Astrocyte (in vitro differentiated cells and primary cell): ENCODE results near the gene CACNB2. TPM values are rescaled to one million over a fixed set of nuclear protein-coding genes. Genes with fewer than 3 reads are reported as not detected.

Experiments used
- DNase-seq: peaks from one replicate; pipeline ENCODE4 v3.0.0-alpha.2; 2010; ENCODE audit warnings: low read depth
- FAIRE-seq: peaks from 2 replicates; lab custom pipeline; 2011; peaks lifted over from hg19 to GRCh38; lab: Jason Lieb, UNC
- H2AFZ ChIP-seq: 2 replicates; pipeline ENCODE4 v1.6.0; 2012; ENCODE audit warnings: low read depth, low read length, inconsistent platforms
- H3K27ac ChIP-seq: 2 replicates; pipeline ENCODE4 v1.5.1; 2011; ENCODE audit warnings: low read depth, low read length, inconsistent platforms
- H3K27me3 ChIP-seq: 2 replicates; pipeline ENCODE4 v1.6.0; 2011; ENCODE audit warnings: low read length, inconsistent platforms; ENCODE audit not compliant: insufficient read depth
- H3K36me3 ChIP-seq: 2 replicates; pipeline ENCODE4 v1.5.1; 2011; ENCODE audit warnings: low read length, inconsistent platforms; ENCODE audit not compliant: insufficient read depth
- H3K4me1 ChIP-seq: 2 replicates; pipeline ENCODE4 v1.5.1; 2011; ENCODE audit warnings: low read length, inconsistent platforms; ENCODE audit not compliant: insufficient read depth
- H3K4me2 ChIP-seq: 2 replicates; pipeline ENCODE4 v1.6.0; 2012; ENCODE audit warnings: low read length, inconsistent platforms
- H3K4me3 ChIP-seq: 2 replicates; pipeline ENCODE4 v1.5.1; 2011; ENCODE audit warnings: low read depth, mild to moderate bottlenecking, low read length, inconsistent platforms; ENCODE audit not compliant: insufficient read depth
- H3K79me2 ChIP-seq: 2 replicates; pipeline ENCODE4 v1.6.0; 2012; ENCODE audit warnings: mild to moderate bottlenecking, low read length, inconsistent platforms; ENCODE audit not compliant: insufficient read depth
- H3K9ac ChIP-seq: 2 replicates; pipeline ENCODE4 v1.6.0; 2012; ENCODE audit warnings: mild to moderate bottlenecking, low read length, inconsistent platforms
- H3K9me3 ChIP-seq: 2 replicates; pipeline ENCODE4 v1.5.1; 2012; ENCODE audit warnings: low read depth, mild to moderate bottlenecking, low read length, inconsistent platforms; ENCODE audit not compliant: insufficient read depth
- H4K20me1 ChIP-seq: 2 replicates; pipeline ENCODE4 v1.6.0; 2012; ENCODE audit warnings: low read length, inconsistent platforms; ENCODE audit not compliant: insufficient read depth
- H3K27ac Mint-ChIP-seq: one replicate; pipeline ENCODE4 v1.8.0; 2021; ENCODE audit warnings: mild to moderate bottlenecking, mixed read lengths; ENCODE audit not compliant: unreplicated experiment
- H3K27me3 Mint-ChIP-seq: one replicate; pipeline ENCODE4 v1.8.0; 2021; ENCODE audit warnings: low read depth, mixed read lengths; ENCODE audit not compliant: unreplicated experiment
- H3K36me3 Mint-ChIP-seq: one replicate; pipeline ENCODE4 v1.8.0; 2021; ENCODE audit warnings: low read depth, mixed read lengths; ENCODE audit not compliant: unreplicated experiment
- H3K4me1 Mint-ChIP-seq: one replicate; pipeline ENCODE4 v1.8.0; 2021; ENCODE audit warnings: low read depth, mixed read lengths; ENCODE audit not compliant: unreplicated experiment
- H3K4me3 Mint-ChIP-seq: one replicate; pipeline ENCODE4 v1.8.0; 2021; ENCODE audit warnings: mild to moderate bottlenecking, moderate library complexity, mixed read lengths; ENCODE audit not compliant: unreplicated experiment
- H3K9me3 Mint-ChIP-seq: one replicate; pipeline ENCODE4 v1.8.0; 2021; ENCODE audit warnings: mild to moderate bottlenecking, mixed read lengths; ENCODE audit not compliant: unreplicated experiment
- CTCF ChIP-seq: IDR thresholded peaks from 2 replicates; pipeline ENCODE4 v1.5.1; 2011; ENCODE audit warnings: low read depth, mild to moderate bottlenecking, inconsistent platforms, low read length, moderate library complexity; ENCODE audit not compliant: insufficient read depth
- EZH2 ChIP-seq: IDR thresholded peaks from 2 replicates; pipeline ENCODE4 v1.6.1; 2012; ENCODE audit warnings: mild to moderate bottlenecking, low read length, inconsistent platforms; ENCODE audit not compliant: insufficient read depth
- total RNA-seq: library from RNA; stranded (reverse); gene quantifications from 2 replicates; pipeline ENCODE4 v1.2.1, GENCODE V29; 2021

CACNB2 gene
- total RNA-seq, 1 donor from 2014 or later: 0.66 TPM

DNA sequence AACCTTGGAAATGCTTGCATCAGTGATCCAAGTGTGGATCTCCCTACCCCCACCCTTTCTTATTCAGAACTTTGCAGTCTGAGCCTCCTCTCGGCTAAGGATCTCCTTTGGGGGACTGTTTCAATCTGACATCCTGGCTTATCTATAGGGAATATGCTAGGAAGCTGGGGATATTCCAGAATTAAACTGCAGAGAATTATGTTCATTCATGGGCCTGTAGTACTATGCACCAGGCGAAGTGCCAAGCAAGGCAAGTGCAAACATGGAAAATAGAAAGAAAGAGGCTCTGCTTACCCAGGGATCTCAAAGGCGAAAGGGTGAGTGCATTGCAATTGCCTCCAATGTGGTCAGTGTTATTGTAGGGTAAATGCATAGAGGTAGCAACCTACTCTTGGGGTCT lies 96.5 kb downstream of the CACNB2 start:
- H3K36me3 ChIP-seq: no peaks in the 10 kb centered on the region
- no peak for TF ChIP-seq CTCF
- TF ChIP-seq EZH2: no peak
- H3K79me2 ChIP-seq: no peaks in the 10 kb centered on the region
- Mint-ChIP-seq H3K9me3 (no peaks in the 10 kb centered on the region), H3K27ac (no peak overlapping the region), H3K4me1 (peaks cover 3% of the 10 kb centered on the region), H3K27me3 (no peaks in the 10 kb centered on the region), H3K4me3 (no peak overlapping the region), H3K36me3 (no peaks in the 10 kb centered on the region)
- H3K4me3 ChIP-seq: no peak overlapping the region
- H4K20me1 ChIP-seq: no peaks in the 10 kb centered on the region
- no peaks in the 10 kb centered on the region for H3K4me1 ChIP-seq
- H3K9me3 ChIP-seq: no peaks in the 10 kb centered on the region
- no peaks in the 10 kb centered on the region for H3K27me3 ChIP-seq
- no peak for FAIRE-seq
- DNase-seq: no peak
- no peak overlapping the region for H3K9ac ChIP-seq
- H3K27ac ChIP-seq: no peak overlapping the region
- no peak overlapping the region for H3K4me2 ChIP-seq
- H2AFZ ChIP-seq: no peak overlapping the region

GRCh38 chr10:18238870-18239485 lies 98.8 kb downstream of the CACNB2 start:
- no peaks in the 10 kb centered on the region for H3K4me1 Mint-ChIP-seq
- no peak for TF ChIP-seq EZH2
- TF ChIP-seq CTCF: peak; percentile 76
- Histone ChIP-seq H3K4me2 (no peak overlapping the region), H3K9me3 (no peaks in the 10 kb centered on the region), H3K27ac (no peak overlapping the region), H3K36me3 (no peaks in the 10 kb centered on the region), H3K4me3 (no peak overlapping the region), H3K79me2 (no peaks in the 10 kb centered on the region), H2AFZ (no peak overlapping the region), H3K27me3 (no peaks in the 10 kb centered on the region), H4K20me1 (no peaks in the 10 kb centered on the region), H3K9ac (no peak overlapping the region), H3K4me1 (no peaks in the 10 kb centered on the region)
- H3K36me3 Mint-ChIP-seq: peaks cover 2% of the 10 kb centered on the region
- no peaks in the 10 kb centered on the region for H3K27me3 Mint-ChIP-seq
- H3K27ac Mint-ChIP-seq: no peak overlapping the region
- DNase-seq (peak; percentile 29), FAIRE-seq (no peak)
- H3K9me3 Mint-ChIP-seq: peaks cover 3% of the 10 kb centered on the region
- H3K4me3 Mint-ChIP-seq: no peak overlapping the region

- no peak for DNase-seq
- no peaks in the 10 kb centered on the region for H3K79me2 ChIP-seq
- Mint-ChIP-seq H3K27me3 (no peaks in the 10 kb centered on the region), H3K4me1 (no peaks in the 10 kb centered on the region), H3K4me3 (no peak overlapping the region), H3K27ac (no peak overlapping the region), H3K36me3 (peaks cover 2% of the 10 kb centered on the region), H3K9me3 (peaks cover 5% of the 10 kb centered on the region)
- H2AFZ ChIP-seq: no peak overlapping the region
- H3K4me3 ChIP-seq: no peak overlapping the region
- H3K27me3 ChIP-seq: no peaks in the 10 kb centered on the region
- H3K4me2 ChIP-seq: no peak overlapping the region
- H3K9ac ChIP-seq: no peak overlapping the region
- no peak for FAIRE-seq
- H3K36me3 ChIP-seq: no peaks in the 10 kb centered on the region
- H3K4me1 ChIP-seq: no peaks in the 10 kb centered on the region
- no peak overlapping the region for H3K27ac ChIP-seq
- TF ChIP-seq EZH2 (no peak), CTCF (no peak)
- no peaks in the 10 kb centered on the region for H4K20me1 ChIP-seq
- H3K9me3 ChIP-seq: no peaks in the 10 kb centered on the region
Observed at GRCh38 chr10:18240185-18240882, 100.1 kb downstream of the CACNB2 start.
